Cardiac muscle cell (in vitro differentiated cells and primary cell): ENCODE measurements around the gene DTX4. TPM values are rescaled to one million over a fixed set of nuclear protein-coding genes. Genes with fewer than 3 reads are reported as not detected.

Experiments used
- DNase-seq, 2 donors: peaks; one replicate each; pipeline versions ENCODE4 v3.0.0 to v3.0.0-alpha.2; 2010 to 2017; ENCODE audit warnings: low read depth in 1 of 2, low spot score in 1 of 2
- H3K27ac ChIP-seq: fragments of 200-600 bp; sonication (generic); 2 replicates; pipeline ENCODE4 v1.5.1; 2016
- H3K27me3 ChIP-seq: fragments of 200-600 bp; sonication (generic); 2 replicates; pipeline ENCODE4 v1.6.0; 2016; ENCODE audit warnings: control low read depth
- H3K36me3 ChIP-seq: fragments of 200-600 bp; sonication (generic); 2 replicates; pipeline ENCODE4 v1.5.1; 2016; ENCODE audit warnings: control low read depth
- H3K4me1 ChIP-seq: fragments of 200-600 bp; sonication (generic); 2 replicates; pipeline ENCODE4 v1.8.1; 2017; ENCODE audit warnings: low read depth, mild to moderate bottlenecking, mixed run types
- H3K4me3 ChIP-seq: fragments of 200-600 bp; sonication (generic); 2 replicates; pipeline ENCODE4 v1.5.1; 2016; ENCODE audit warnings: mild to moderate bottlenecking
- H3K9me3 ChIP-seq: fragments of 200-600 bp; sonication (generic); 2 replicates; pipeline ENCODE4 v1.5.1; 2017; ENCODE audit warnings: low read depth, mild to moderate bottlenecking, control low read depth
- polyA plus RNA-seq: library from polyadenylated mRNA; unstranded; fragments of >200 nt; fragmentation: Nextera tagmentation; extraction: Ambion mirVana; gene quantifications from 2 replicates; pipeline ENCODE4 v1.2.1, GENCODE V29; 2016
- total RNA-seq: library from RNA; depleted of rRNA; stranded (reverse); fragments of >200 nt; gene quantifications from 2 replicates; pipeline ENCODE4 v1.2.3, GENCODE V29; 2016
- TF ChIP-seq, protein P1 (sequence below): IDR thresholded peaks from 2 replicates; pipeline ENCODE4 v1.5.1; 2012; ENCODE audit warnings: low read depth, mild to moderate bottlenecking, low read length

Gene DTX4
- total and polyA plus RNA-seq, 2 experiments from 2014 or later, result 1.1 to 3.1 TPM

DNA sequence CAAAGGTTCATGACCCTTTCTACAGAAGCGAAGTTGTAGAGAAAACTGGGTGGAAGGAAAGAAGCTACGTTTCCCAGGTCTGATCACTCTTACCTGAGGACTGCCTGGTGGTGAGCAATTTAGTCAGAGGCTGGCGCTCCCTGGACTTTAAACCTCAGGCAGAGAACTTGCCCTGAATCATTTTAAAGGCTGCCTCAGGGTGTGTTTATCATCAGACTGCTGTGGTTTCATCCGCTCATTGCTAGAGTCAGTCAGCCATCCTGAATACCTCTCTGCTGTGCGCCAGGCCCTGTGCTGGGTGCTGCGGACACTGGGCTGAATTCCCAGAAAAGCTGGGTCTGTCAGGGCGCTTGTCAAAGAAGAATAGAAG lies 2.7 kb downstream of the DTX4 start:
- Histone ChIP-seq H3K4me1 (peaks cover 5% of the 10 kb centered on the region), H3K27me3 (peaks cover 32% of the 10 kb centered on the region), H3K27ac (no peak overlapping the region), H3K4me3 (no peak overlapping the region), H3K36me3 (no peaks in the 10 kb centered on the region), H3K9me3 (no peaks in the 10 kb centered on the region)
- TF ChIP-seq, protein P1, sequence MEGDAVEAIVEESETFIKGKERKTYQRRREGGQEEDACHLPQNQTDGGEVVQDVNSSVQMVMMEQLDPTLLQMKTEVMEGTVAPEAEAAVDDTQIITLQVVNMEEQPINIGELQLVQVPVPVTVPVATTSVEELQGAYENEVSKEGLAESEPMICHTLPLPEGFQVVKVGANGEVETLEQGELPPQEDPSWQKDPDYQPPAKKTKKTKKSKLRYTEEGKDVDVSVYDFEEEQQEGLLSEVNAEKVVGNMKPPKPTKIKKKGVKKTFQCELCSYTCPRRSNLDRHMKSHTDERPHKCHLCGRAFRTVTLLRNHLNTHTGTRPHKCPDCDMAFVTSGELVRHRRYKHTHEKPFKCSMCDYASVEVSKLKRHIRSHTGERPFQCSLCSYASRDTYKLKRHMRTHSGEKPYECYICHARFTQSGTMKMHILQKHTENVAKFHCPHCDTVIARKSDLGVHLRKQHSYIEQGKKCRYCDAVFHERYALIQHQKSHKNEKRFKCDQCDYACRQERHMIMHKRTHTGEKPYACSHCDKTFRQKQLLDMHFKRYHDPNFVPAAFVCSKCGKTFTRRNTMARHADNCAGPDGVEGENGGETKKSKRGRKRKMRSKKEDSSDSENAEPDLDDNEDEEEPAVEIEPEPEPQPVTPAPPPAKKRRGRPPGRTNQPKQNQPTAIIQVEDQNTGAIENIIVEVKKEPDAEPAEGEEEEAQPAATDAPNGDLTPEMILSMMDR, result no peak
- peak in 1 of 2 donors; percentile 40 for DNase-seq

DNA sequence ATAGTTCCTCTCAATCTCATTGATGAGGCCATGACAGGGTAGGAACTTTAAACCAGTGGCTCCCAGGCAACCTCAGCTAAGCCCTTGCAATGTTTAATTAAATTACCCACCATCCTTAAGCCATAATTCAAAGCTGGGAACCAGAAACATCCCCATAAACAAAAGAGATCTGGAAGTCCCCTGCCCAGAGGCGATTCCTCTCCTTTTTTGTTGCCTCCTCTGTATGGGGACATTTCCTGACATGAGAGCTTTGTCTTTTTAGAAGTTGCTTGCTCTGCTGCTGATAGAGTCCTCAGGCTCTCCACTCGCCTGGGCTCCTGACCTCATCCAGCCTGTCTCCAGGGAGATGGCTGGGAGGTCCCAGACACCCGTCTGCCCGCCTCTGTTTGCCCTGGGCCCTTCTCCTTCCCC lies 3.2 kb downstream of the DTX4 start:
- Histone ChIP-seq H3K27ac (no peak overlapping the region), H3K4me3 (no peak overlapping the region), H3K4me1 (peaks cover 5% of the 10 kb centered on the region), H3K36me3 (no peaks in the 10 kb centered on the region), H3K27me3 (peaks cover 32% of the 10 kb centered on the region), H3K9me3 (no peaks in the 10 kb centered on the region)
- DNase-seq, result no peak
- TF ChIP-seq, protein P1, result no peak

DNA sequence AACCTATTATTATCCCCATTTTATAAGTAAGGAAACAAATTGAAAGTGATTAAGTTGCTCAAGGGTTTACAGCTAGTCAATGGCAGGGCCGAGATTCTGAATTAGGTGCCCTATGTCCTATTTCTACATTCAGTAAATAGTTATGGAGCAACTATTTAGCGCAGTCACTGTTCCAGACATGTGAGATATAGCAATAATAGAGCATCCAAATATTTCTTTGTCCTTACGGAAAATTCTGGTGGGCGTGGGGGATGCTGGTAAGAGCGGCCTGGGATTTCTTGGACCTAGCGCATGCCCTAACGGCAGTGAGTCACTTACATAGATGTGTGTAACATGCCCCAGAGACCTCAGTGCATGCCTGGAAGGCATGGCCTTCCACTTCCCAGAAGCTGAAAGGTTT lies 4.4 kb downstream of the DTX4 start:
- Histone ChIP-seq H3K27ac (no peak overlapping the region), H3K4me3 (no peak overlapping the region), H3K27me3 (peaks cover 32% of the 10 kb centered on the region), H3K36me3 (no peaks in the 10 kb centered on the region), H3K4me1 (peaks cover 5% of the 10 kb centered on the region), H3K9me3 (no peaks in the 10 kb centered on the region)
- TF ChIP-seq, protein P1, result no peak
- DNase-seq, result no peak

DNA sequence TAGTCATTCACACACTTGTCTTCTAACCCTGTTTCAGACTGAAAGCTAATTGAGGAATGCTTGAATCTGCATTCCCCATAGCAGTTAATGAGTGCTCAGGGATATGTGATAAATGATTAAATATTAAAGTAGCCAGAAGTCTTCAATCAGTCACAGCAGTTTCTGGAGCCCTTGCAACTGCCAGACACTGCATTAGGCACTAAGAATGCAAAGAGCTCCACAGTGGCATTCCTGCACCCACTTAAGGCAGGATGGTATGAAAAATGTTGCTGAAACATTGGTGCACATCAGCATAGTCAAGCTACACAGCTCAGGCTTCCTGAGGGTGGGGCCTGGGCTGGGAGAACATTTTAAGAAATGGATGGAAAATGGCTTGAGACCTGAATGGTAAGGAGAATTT lies 6.5 kb downstream of the DTX4 start:
- no peaks in the 10 kb centered on the region for H3K9me3 ChIP-seq
- H3K4me1 ChIP-seq, result peaks cover 5% of the 10 kb centered on the region
- TF ChIP-seq, protein P1, result no peak
- H3K27me3 ChIP-seq, result peaks cover 21% of the 10 kb centered on the region
- no peak overlapping the region for H3K4me3 ChIP-seq
- H3K27ac ChIP-seq, result no peak overlapping the region
- no peaks in the 10 kb centered on the region for H3K36me3 ChIP-seq
- DNase-seq, result no peak

DNA sequence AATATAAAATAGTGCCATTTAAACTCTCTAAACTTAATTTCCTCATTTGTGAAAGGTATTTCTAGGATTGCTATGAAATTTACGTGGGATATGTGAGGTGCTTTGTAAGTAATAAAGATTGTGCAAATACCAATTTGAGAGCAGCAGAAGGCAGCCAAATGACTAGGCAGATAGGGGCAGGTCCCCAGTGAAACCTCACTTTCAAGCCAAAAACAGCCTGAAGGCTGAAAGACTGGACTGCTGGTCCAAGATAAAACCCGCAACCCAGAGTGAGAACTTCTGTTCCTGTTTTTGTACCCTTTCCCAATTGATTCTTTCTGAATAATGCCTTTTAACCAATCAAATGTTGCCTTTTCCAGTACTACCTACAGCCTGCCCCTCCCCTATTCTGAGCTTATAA lies 7.2 kb downstream of the DTX4 start:
- TF ChIP-seq, protein P1, result no peak
- Histone ChIP-seq H3K4me1 (no peaks in the 10 kb centered on the region), H3K9me3 (no peaks in the 10 kb centered on the region), H3K4me3 (no peak overlapping the region), H3K27me3 (peaks cover 14% of the 10 kb centered on the region), H3K36me3 (no peaks in the 10 kb centered on the region), H3K27ac (no peak overlapping the region)
- DNase-seq, result no peak
